Hematopoietic multipotent progenitor cell treated with erythropoietin and hydrocortisone succinate and interleukin-3 and kit ligand, for 4 days (in vitro differentiated cells): ENCODE data around the gene SEC14L2.

ENCODE experiments used
- DNase-seq: peaks from one replicate; pipeline ENCODE4 v3.0.0-alpha.2; 2015

The SEC14L2 gene

DNA sequence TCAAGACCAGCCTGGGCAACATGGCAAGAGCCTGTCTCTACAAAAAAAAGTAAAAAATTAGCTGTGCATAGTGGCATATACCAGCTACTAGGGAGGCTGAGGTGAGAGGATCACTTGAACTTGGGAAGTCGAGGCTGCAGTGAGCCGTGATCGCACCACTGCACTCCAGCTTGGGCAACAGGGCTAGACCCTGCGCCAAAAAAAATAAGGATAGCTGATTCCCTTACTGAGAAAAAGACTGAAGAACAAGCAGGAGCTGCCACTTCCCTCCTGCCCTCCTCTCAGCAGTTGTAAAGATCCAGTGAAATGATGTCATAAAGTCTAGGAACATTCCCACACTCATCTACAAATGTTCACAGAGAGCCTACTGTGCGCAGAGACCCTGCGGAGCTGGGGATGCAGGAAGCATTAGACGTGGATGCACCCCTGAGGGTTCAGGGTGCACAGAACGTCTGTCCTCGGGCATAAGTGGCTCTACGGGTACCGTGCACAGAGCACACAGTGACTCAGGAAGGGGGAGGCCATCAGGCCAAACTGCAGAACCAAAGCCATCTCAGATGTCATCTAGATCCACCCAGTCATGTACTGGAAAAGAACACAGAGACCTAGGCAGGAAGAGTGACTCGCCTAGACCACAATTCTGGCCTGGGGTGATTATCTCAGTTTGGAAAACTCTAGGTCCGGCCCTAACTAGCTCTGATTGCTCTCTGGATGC lies 11.7 kb downstream of the SEC14L2 start:
- peak; percentile 77 for DNase-seq

GRCh38 chr22:30411780-30412179 lies 15.0 kb downstream of the SEC14L2 start:
- no peak for DNase-seq

DNA sequence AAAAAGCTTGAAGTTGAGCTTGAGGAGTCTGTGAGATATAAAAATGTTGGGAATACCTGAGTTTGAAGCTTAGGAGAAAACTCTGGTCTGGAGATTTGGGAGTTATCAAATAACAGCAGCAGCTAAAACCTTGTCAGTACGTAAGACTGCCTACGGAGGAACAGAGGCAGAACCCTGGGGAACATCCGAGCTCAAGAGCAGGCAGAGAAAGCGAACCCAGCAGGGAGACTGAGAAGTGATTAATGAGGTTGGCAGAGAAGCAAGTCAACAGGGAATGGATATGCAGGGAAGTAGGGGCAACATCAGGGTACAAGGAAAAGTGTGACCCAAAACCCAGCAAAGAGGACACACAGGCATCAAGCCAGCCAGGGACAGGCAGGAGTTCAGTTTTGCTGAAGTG lies 16.2 kb downstream of the SEC14L2 start:
- DNase-seq = no peak

DNA sequence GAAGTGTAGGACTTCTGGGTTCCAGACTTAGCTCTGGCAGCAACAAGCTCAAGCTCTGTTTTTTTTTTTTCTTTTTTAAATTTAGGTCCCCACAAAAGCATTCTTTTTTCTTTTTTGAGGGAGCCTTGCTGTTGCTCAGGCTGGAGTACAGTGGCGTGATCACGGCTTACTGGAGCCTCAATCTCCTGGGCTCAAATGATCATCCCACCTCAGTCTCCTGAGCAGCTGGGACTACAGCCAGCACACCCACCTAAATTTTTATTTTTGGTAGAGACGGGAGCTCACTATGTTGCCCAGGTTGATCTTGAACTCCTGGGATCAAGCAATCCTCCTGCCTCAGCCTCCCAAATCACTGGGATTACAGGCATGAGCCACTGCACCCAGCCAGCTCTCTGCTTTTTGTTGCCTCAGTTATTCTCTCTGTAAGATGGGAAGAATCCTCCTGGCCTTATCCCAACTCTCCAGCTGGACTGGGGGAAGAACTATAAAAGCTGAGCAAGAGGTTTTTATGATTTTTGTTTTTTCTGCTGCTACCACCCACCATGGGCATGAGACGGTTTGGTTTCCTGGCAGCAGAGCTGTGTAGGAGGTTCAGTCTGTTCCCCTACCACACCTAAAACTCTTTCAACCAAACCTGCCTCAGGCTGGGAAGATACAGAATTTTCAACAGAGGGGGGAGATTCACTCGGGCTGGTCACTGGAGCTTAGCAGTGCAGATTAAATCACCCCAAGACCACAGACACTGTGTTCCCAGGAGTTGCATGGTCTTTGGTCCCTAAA lies 17.1 kb downstream of the SEC14L2 start:
- no peak for DNase-seq

DNA sequence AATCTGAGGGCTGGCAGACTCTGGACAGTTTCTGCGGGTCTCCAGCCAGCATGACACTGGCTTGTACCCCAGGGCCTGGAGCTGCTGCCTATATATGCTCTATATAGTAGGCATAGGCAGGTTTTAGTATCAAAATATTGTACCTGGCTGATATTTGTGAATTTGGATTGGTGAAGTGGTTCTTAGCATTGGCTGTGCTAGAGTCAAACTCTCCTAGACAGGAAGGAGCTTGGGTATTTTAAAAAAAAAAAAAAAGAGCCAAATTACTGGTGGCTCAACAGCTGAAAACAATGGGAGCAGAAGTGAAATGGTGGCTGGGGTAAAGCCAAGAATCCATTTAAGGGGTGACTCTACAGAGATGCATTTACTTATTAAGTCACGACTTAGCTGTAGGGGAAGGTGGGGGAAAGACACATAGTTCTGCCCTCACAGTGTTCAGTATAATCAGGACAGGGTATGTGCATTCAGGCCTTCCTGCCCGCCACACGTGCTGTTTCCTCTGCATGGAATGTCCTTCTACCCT lies 17.8 kb downstream of the SEC14L2 start:
- no peak for DNase-seq

DNA sequence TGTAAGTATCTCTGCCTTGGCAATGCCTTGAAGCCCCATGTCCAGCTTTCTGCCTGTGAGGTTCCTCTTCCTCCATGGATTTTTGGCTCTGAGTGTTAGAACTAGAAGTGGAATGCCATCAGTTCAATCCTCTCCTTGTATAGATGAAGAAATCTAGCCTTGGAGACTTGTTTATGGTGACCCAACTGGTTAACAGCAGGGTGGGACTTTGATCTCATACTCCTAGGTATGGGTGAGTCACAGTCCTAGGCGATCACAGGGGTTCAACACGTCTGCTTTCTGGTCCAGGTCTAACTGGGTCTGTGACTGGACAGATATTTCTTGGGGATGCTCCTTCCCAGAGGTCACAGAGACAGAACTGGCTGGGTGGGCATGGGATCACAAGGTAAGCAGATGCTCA lies 19.6 kb downstream of the SEC14L2 start:
- no peak for DNase-seq

DNA sequence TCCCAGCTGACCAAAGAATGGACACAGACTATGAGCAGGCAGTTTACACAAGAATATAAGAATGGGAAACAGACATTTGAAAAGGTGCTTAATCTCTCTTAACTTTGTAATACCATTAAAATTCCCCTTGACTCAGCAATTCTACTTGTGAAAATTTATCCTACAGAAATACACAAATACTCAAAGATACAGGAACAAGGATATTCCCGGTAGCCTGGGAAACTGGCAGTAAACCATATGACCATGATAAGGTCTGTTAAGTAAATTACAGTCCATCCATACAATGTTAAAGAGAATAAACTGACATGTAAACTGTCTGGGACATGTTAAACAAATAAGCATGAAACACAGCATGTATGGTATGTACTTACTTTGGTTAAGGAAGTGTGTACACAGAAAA lies 20.0 kb downstream of the SEC14L2 start:
- DNase-seq = no peak

DNA sequence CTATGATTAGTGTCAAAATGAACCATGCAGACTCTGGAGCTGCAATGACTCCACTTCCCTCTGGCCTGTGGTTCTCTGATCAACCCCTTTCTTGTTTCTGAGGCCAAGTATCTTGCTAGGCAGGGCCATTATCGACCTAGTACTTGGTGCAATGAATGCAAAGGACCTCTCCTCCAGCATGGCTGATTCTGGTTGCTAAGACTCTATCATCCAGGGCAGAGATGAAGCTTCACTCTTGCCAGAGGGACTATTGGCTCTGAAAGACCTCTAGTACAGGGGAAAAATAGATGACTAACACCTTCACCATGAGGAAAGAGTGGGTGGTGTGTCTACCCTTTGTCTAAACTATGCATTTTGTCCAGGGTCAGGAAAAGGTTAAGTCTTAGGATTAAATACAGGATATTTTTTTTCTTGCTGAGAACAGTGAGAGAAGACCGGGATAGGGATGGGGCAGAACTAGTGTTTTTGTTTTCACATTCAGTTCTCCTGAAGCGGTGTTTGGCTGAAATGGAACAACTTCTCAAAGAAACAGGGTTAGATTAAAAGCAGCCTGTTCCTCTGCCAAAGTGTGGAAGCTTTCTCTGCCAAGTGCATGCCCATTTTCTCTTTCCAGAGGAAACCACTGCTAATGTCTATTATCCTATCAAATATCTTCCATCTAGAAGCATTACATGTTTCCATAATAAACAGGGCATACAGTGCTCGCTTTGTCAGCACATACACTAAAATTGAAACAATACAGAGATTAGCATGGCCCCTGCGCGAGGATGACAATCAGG lies 23.7 kb downstream of the SEC14L2 start:
- peak; percentile 47 for DNase-seq

DNA sequence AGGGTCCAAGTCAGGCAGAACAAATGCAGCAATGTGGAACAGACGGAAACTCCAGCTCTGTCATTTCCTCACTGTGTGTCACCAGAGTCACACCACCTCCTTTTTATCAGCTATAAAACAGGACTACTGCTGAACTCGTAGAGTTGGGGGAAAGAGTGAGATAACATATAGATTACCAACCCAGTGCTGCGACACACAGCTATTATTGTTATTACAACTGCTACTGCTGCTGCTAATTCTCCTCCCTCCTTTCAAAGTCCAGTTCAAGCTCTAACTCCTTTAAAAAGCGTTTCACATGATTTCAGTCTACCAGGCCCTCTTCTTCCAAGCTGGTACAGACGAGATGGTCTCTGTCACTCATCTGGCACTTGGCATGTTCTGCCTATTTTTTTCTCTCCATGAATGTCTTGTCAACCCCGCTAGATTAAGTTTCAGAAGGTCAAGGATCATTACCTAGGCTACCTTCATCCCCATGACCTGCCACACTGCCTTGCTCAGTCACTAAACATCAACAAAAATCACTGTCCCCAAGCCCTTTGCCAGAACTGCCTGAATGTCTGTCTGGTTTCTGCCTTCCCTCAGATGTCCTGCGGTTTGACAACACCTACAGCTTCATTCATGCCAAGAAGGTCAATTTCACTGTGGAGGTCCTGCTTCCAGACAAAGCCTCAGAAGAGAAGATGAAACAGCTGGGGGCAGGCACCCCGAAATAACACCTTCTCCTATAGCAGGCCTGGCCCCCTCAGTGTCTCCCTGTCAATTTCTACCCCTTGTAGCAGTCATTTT lies 25.1 kb downstream of the SEC14L2 start:
- peak; percentile 94 for DNase-seq

DNA sequence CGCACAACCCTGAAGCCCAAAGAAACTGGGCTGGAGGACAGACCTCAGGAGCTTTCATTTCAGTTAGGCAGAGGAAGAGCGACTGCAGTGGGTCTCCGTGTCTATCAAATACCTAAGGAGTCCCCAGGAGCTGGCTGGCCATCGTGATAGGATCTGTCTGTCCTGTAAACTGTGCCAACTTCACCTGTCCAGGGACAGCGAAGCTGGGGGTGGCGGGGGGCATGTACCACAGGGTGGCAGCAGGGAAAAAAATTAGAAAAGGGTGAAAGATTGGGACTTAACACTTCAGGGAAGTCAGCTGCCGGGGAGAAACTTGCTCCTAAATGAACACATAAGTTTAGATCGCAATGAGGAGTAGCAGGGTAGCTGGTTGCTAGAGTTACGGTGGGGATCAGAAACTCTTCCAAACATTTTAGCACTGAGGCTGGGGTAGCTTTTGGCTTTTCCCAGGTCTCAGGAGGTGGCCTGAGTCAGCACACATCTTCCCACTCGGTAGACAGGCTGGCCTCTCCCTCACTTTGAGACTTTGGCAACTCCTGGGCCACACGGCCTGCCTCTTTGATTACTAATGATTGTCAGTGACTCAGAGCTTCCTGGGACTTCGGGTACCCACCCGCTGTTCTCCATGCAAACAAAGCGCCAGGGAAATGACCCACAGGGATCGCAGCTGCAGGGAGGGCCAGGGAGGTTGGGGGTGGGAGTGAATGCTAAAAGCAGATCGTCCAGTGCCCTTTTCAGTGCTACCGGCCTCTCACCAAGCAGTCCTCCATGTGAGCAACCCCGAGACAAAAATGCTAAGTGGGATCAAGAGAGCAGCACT lies 25.9 kb downstream of the SEC14L2 start:
- peak; percentile 64 for DNase-seq

GRCh38 chr22:30423301-30423958 lies 26.6 kb downstream of the SEC14L2 start:
- no peak for DNase-seq

DNA sequence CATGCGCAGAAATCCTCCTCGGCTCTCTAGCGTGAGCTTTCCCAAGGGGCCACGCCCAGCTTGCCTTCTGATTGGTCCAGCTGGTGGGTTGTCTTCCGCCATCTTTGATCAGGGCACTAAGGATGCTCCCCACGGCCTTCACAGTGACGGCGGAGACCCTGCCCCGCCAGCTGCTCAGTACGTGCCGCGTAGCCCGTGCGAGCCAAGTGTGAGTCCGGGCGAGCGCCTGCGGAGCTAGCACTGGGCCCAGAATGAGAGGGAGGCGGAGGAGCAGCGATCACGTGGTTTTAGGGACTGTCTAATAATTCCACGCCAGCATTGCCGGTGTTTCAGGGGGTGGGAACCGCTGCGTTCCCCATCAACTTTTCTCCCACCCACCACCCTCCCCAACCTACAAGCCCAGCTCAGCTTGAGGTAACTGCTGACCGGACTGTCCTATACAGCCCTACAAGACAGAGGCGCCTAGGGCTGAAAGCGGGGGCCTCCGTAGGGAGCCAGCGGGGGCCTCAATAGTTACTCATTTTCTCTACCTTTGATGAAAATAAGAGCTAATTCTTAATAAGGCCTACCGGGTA lies 27.2 kb downstream of the SEC14L2 start:
- DNase-seq = peak; percentile 100

- peak; percentile 59 for DNase-seq
Observed at GRCh38 chr22:30424534-30425326, 27.9 kb downstream of the SEC14L2 start.

GRCh38 chr22:30425327-30425615 lies 28.5 kb downstream of the SEC14L2 start:
- DNase-seq = no peak

DNA sequence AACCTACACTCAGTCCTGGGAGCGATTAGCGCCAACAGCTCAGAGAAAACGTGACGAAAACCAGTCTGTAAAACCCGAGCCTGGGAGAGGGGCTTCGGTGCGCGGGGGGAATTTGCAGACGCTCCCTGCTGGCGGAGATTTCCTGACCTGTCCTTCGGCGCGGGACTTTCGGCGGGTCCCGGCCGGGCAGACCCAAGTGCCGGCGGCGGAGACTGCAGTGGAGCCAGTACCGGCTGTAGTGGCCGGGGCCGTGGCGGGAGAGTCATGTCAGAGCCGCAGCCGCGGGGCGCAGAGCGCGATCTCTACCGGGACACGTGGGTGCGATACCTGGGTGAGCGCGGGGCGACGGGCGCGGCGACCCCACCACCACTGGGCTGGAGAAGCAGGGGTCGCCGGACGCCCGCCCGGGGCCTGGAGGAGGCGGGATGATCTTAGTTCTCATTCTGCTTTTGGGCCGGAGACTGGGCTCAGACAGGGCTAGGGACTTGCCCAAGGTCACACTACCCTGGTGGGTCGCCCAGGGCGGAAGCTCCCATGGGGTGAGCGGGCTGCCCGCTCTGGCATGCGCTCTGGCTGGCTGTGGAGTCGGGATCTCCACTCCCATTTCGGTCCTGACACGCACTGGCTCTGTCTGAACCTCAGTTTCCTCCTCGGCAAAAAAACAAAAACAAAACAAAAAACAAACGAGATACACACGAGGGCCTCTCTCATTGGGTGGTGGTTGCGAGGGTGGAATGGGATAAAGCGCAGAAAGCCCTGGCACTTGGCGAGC lies 29.0 kb downstream of the SEC14L2 start, which contains the start of gene MTFP1:
MTFP1 (plus strand) TSS at position 153 of the 772 bp plus-strand sequence; CDS start at position 265, 112 bp downstream.
- peak; percentile 87 for DNase-seq

DNA sequence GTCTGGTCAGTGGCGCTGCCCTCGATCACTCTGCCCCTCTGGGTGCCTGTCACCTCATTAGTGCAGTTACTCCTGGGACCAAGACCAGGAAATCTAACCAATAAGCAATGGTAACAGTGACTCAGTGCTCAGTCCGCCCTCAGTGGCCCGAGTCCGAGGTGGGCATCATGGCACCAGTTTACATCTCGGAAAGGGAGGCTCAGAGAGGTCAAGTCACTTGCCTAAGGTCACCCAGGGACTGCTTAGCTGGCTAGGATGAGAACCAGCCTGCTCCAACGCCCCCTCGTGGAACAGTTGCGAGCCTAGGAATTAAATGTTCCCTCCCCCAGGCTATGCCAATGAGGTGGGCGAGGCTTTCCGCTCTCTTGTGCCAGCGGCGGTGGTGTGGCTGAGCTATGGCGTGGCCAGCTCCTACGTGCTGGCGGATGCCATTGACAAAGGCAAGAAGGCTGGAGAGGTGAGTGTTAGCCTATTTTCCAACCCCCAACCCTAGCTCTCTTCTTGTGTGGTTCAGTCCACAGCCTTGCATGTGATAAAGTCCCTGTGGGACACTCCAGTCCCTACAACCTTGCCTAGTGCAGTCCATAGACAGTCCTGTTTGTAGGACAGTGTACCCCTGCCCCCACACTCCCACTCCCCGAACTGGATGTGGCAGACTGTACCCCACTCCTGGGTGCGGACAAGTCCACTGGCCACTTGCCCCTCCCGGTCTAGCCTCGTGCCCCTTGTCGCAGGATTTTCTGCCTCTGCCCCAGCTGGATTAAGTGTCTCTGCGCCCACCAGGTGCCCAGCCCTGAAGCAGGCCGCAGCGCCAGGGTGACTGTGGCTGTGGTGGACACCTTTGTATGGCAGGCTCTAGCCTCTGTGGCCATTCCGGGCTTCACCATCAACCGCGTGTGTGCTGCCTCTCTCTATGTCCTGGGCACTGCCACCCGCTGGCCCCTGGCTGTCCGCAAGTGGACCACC lies 29.9 kb downstream of the SEC14L2 start:
- peak; percentile 96 for DNase-seq

DNA sequence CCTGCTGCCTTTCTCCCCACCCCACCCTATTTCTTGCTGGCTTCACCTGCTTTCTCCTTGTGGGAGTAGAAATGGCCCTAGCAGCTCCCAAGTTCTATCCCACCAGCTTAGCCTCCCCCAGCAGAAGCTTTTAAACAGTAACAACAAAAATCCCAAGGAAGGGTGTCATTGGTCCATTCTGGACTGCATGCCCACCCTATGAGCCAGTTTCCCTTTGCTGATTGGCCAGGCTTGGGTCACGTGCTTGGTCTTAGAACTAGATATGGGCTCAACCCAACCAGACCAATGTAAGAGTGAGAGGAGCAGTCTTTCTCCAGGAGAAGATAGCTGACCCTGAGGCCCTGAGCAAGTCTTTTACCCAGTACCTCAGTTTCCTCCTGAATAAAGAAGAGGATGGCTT lies 31.1 kb downstream of the SEC14L2 start:
- no peak for DNase-seq

GRCh38 chr22:30429887-30430286 lies 33.1 kb downstream of the SEC14L2 start:
- no peak for DNase-seq
